Occipital lobe (tissue), 2 donors: ENCODE results near the gene RGS6. TPM values are rescaled to one million over a fixed set of nuclear protein-coding genes. Genes with fewer than 3 reads are reported as not detected.

Experiments
- DNase-seq: peaks from one replicate; lab custom pipeline; 2025; lab: John Stamatoyannopoulos, UW
- total RNA-seq: library from RNA; depleted of rRNA; stranded (reverse); fragments of >200 nt; gene quantifications from one replicate; pipeline ENCODE4 v1.2.3, GENCODE V29; 2014

RGS6 gene
- total RNA-seq, 1 donor from 2014 or later, result 6.9 TPM

GRCh38 chr14:72243309-72244293, 311.4 kb downstream of the RGS6 start:
- no peak for DNase-seq

GRCh38 chr14:72247896-72248465, 315.8 kb downstream of the RGS6 start:
- no peak for DNase-seq

GRCh38 chr14:72253503-72253902, 321.3 kb downstream of the RGS6 start:
- no peak for DNase-seq

GRCh38 chr14:72254202-72254936, 322.1 kb downstream of the RGS6 start:
- DNase-seq, result no peak

- DNase-seq, result no peak
These were observed 322.8 kb downstream of the RGS6 start for GRCh38 chr14:72254937-72255472.

GRCh38 chr14:72256055-72256454, 323.8 kb downstream of the RGS6 start:
- no peak for DNase-seq

- no peak for DNase-seq
These were observed 328.8 kb downstream of the RGS6 start for GRCh38 chr14:72261068-72261467.

GRCh38 chr14:72262771-72263170, 330.5 kb downstream of the RGS6 start:
- no peak for DNase-seq

GRCh38 chr14:72264716-72265115, 332.5 kb downstream of the RGS6 start:
- DNase-seq, result no peak

GRCh38 chr14:72270147-72270727, 338.0 kb downstream of the RGS6 start:
- DNase-seq, result peak; percentile 6

GRCh38 chr14:72270749-72271148, 338.5 kb downstream of the RGS6 start:
- no peak for DNase-seq

GRCh38 chr14:72275242-72275641, 343.0 kb downstream of the RGS6 start:
- DNase-seq, result no peak

GRCh38 chr14:72278316-72278715, 346.1 kb downstream of the RGS6 start:
- no peak for DNase-seq

- DNase-seq, result no peak
These were observed 351.9 kb downstream of the RGS6 start for GRCh38 chr14:72284176-72284575.

- no peak for DNase-seq
These were observed 358.0 kb downstream of the RGS6 start for GRCh38 chr14:72290241-72290640.

- peak; percentile 9 for DNase-seq
These were observed 359.9 kb downstream of the RGS6 start for GRCh38 chr14:72291908-72292688.

GRCh38 chr14:72292689-72293024, 360.4 kb downstream of the RGS6 start:
- no peak for DNase-seq

- DNase-seq, result no peak
These were observed 369.1 kb downstream of the RGS6 start for GRCh38 chr14:72301352-72301751.

- DNase-seq, result no peak
These were observed 371.7 kb downstream of the RGS6 start for GRCh38 chr14:72303930-72304329.

- DNase-seq, result no peak
These were observed 373.3 kb downstream of the RGS6 start for GRCh38 chr14:72305561-72305960.

- DNase-seq, result no peak
These were observed 376.8 kb downstream of the RGS6 start for GRCh38 chr14:72308967-72309485.
